ENCODE data around the gene BCKDK.

GRCh38 chr16:31113121-31114120, 5.2 kb downstream of the BCKDK start:
- TF ChIP-seq EZH2 (IDR thresholded peaks at IDR 0.05), result no peak
- TF ChIP-seq POLR2AphosphoS5 (IDR thresholded peaks at IDR 0.05; ENCODE audit: borderline replicate concordance, low read depth, low read length), result no peak
- no peak for TF ChIP-seq FOXP2 (optimal IDR thresholded peaks at IDR 0.05; ENCODE audit: control extremely low read depth, extremely low read length, insufficient read depth)
